HG02885 (cell line): Measurements from ENCODE around the gene CASQ2.
A peak's percentile ranks its signal among the peaks of the same experiment; 100 is the strongest.

ENCODE experiments used
- ATAC-seq: cut with Tn5 transposase; IDR thresholded peaks from one replicate; pipeline ENCODE4 v1.9.1; 2021; ENCODE audit warnings: mild to moderate bottlenecking; ENCODE audit not compliant: unreplicated experiment, poor library complexity

The CASQ2 gene

DNA sequence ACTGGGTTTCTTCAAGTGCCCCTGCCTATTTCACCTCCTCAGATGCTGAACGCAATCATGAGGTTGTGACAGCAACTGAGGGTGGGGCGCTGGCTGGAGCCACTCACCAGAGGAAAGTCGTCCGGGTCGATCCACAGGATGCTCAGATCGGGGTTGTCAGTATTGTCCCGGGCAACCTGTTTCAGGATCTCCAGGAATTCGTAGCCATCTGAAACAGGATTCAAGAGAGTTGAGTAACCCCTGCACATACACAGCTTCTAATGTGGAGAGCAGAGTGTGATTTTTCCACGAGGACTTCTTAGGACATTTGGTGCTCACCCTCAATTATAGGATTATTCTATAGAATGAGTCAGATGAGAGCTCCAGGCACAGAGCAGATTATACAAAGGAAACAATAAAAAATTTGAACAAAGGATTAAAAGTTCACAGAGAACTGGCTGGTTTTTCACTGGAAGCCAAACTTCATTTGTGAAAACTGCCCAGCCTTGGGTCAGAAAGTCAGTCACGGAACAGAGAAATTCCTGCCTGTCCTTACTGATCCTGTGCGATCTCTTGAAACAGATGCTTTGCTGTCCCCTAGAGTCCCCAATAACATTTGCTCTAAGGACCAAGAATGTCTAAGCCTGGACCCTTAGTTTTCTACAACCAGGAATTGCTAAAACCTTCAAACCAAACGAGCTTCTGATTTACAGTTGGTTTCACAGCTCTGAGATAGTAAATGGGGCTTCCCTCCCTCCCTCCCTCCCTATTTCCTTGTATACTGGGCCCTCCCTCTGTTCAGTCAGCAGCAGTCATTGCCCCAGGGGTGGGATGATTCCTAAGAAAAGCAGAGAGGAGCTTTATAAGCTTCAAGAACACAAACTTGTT is 63.2 kb downstream of the CASQ2 start:
- no peak for ATAC-seq

DNA sequence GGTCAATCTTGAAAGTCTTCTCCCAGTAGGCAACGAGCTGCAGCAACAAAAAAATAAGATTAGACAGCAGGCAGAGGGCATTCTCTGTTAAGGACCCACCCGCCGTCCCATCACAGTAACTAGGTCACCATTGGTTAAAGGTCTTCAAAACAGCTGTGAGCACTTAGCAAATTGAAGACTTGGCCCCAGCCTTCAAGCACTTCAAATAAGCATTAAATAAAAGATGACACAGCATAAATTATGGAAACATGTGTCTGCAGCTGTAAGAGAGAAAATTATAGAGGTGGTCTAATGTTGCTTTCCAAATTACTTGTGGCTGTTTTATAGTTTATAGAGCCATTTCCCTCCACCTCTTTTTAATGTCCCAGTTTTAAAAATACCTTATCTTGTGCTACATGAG is 65.6 kb downstream of the CASQ2 start:
- ATAC-seq: no peak

DNA sequence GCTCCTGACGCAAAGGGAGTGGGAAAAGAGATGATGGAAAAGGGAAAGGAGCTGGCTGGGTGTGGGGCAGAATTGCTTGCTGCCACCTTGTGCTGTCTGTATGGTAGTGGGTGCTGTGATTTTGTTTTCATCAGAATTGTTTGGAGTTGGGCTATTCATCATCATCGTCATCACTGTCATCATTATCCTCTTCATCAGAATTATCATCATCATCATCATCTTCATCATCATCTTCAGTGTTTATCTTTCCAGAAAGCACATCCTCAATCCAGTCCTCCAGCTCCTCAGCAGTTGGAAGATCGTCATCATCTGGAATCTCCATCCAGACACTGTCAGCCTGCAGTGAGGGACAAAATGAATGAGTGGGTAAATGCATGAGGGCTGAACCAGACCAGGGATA is 67.4 kb downstream of the CASQ2 start:
- ATAC-seq: no peak

- no peak for ATAC-seq
Measured at GRCh38 chr1:115697619-115698018, 70.9 kb downstream of the CASQ2 start.

DNA sequence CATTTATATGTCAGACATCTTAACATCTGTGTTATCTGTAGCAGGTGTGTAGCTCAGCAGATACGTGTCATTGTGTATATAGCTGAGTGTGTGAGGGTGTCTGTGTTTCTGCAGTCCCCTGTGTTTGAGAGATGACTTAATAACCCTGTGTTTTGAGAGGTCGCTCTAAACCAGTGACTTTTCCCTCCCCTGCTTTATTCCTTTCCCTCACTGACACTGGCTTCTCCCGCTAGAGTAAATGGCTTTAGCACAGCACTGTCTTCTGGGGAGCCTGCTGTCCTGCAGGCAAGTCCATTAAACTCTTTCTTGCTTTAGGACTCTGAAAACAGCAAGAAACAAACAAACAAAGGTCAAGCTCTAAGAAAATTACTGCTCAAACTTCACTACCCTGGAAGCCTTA is 73.7 kb downstream of the CASQ2 start:
- ATAC-seq: no peak

DNA sequence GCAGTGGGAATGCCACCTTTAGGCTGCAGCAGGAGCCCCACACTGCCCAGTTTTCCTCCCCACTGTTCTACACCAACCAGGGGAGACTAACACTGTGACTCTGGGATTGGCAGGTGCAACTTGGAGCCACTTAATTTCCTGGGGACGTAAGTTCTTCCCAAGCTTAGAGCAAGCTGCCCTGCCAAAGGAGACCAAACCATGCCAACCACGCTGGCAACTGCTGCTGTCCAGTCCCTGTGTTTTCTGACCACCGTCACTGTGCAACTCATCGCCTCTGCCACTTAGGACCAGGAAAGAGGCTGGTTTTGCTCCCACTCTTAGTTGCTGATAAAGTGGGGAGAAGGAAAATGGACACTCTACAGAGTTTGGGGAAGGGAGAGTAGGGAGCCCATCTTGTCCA is 76.3 kb downstream of the CASQ2 start:
- ATAC-seq: no peak

- no peak for ATAC-seq
Measured at GRCh38 chr1:115690972-115691371, 77.5 kb downstream of the CASQ2 start.

DNA sequence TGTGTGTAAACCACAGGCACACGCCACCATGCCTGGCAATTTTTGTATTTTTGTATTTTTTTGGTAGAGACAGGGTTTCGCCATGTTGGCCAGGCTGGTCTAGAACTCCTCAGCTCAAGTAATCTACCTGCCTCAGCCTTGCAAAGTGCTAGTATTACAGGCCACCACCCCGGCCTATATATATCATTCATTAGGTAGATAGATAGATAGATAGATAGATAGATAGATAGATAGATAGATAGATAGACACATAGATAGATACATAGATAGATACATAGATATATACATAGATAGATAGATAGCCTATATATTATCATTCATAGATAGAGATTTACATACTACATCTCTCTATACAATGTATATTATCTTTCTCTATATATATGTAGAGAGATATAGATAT is 80.8 kb downstream of the CASQ2 start:
- no peak for ATAC-seq

- ATAC-seq: no peak
Measured at GRCh38 chr1:115685029-115685705, 83.3 kb downstream of the CASQ2 start.

DNA sequence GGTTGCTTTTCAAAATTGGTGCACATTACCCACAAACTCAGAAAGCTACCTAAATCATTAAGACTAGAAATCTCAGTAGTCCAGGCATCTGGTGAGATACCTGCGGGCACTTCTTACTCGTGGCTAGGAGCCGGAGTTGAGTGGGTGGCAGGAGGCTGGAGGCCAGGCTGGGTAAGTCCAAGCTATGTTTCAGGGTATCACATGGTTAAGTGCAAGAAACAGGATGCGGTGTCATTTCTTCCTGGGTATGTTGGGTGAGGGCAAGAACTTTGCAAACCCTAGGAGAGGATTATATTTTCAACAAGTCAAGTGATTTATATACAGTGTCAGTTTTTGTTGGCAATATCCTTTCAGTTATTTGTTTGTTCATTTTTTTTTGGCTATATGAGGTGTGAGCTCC is 85.7 kb downstream of the CASQ2 start:
- ATAC-seq: no peak

DNA sequence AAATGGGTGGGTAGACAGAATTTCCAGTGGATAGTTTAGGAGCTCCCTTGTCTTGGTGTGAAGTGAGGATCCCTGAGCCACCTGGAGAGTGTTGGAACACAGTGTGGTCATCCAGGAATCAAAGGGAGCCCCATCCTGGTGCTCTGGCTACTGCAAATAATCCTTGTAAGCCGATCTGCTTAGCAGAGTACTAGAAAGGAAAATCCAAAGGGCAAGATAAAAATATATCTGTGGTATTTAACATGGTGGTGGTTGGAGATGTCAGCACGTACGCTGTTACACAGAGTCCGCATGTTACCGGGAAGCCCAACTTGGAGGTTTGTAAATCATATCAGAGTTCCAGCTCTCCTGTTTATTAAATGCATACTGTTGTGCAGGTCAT is 87.8 kb downstream of the CASQ2 start:
- ATAC-seq: no peak

GRCh38 chr1:115679141-115679611 is 89.3 kb downstream of the CASQ2 start:
- no peak for ATAC-seq

GRCh38 chr1:115678141-115678540 is 90.4 kb downstream of the CASQ2 start:
- ATAC-seq: no peak

DNA sequence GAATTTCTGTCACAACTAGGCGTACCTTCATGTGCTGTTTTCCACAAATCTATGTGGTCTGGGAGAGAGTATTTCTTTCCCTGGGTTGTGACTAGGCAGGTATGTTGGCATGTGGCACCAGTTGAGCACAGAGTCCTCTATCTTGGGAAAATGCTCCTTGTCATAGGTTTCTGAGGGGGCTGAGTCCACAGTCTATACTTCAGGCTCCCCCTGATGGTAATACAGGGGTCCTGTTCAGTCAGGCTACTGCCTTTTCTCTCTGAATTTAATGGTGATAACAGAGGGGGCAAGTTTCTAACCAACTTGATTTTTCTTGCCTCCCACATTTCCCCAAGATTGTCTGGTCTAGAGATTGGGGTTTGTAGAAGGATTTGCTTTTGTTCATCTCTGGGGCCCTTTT is 90.9 kb downstream of the CASQ2 start:
- ATAC-seq: no peak

DNA sequence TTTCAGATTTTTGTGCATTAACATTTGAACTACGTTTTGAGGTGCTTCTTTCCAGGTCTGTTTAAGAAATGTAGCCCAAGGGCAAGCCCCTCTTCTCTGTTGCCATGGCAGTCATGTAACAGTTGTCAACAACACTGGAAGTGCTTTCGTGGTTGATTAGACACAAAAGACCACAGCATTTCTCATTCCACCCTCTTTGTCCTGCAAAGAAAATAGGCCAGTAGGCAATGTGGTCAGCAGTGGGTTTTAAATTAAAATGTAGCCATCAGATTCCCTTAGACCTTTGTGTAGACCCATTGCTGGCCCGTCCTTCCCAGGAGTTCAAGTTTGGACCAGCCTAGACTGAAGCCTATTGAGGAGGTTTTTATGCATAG is 91.3 kb downstream of the CASQ2 start:
- ATAC-seq: peak; percentile 38

- ATAC-seq: peak; percentile 39
Measured at GRCh38 chr1:115676498-115677181, 91.9 kb downstream of the CASQ2 start.

- ATAC-seq: no peak
Measured at GRCh38 chr1:115672224-115673009, 96.1 kb downstream of the CASQ2 start.

DNA sequence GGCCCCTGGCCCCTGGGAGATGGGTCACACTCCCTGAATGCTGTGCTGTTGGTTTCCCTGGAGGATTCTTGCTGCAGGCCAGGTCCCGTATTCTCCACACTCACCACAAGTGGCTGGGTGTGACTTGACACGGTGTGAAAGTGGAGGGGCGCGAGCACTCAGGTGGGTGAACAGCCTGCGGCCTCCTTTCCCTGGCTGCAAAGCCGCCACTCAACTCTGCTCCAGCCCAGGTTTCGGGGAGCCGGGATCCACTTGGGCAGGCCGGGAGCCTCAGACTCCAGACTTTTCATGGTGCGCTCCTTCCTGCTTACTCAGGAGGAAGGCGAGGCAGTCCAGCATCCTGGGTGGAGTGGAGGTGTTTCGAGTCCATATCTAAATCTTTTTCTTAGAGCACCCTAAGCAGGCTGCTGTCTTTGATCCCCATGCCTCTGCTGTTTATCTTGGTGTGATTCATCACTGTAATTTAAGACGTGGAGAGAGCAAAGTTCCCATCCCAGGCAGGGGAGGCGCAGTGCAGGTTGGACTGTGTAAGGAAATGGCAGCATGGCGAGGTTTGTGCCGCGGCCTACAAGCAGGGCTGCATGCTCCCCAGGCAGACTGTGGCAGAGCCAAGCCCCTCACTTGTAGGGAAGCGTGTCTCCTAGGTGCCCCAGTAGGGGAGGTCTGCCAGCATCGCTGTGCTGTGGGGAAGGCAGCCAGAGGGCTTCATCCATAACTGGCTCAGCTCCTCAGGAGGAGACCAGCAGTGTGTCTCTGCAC is 97.2 kb downstream of the CASQ2 start:
- ATAC-seq: no peak

- no peak for ATAC-seq
Measured at GRCh38 chr1:115670476-115671175, 97.9 kb downstream of the CASQ2 start.
